ENCODE results near the gene NLRP6. TPM values are rescaled to one million over a fixed set of nuclear protein-coding genes. Genes with fewer than 3 reads are reported as not detected.
"Not testable (repeated sequence)": the region's sequence is repeated elsewhere in the genome, so short reads cannot be mapped to it uniquely, and the experiment has no call there.

NLRP6 gene
- total and polyA plus RNA-seq, 5 donors = 0.02 to 0.24 (median 0.11) TPM; not detected in 2

GRCh38 chr11:304915-305843, 27.0 kb downstream of the NLRP6 start:
- Histone ChIP-seq H3K27ac (ENCODE audit: low read length) (no peak overlapping the region), H3K4me1 (ENCODE audit: control insufficient read depth, insufficient read depth, low read length) (peaks cover 2% of the 10 kb centered on the region), H3K27me3 (ENCODE audit: control insufficient read depth, insufficient read depth) (no peaks in the 10 kb centered on the region), H3K4me3 (ENCODE audit: low read length) (no peak overlapping the region), H3K9me3 (ENCODE audit: control insufficient read depth, low read length) (no peaks in the 10 kb centered on the region)
- intact Hi-C loops (cut with DNase I) = loop anchor here in 3 of 4 donors (5.0 to 10.0 kb wide), 2 partner anchors 50 to 52 kb away; no protein-coding TSS in a partner anchor
- peak; percentile 72 to 90 (median 83) for DNase-seq
- WGBS = 34% methylated on average over 19 of the region's 19 CpGs
- ATAC-seq = no peak

GRCh38 chr11:305844-306211, 27.6 kb downstream of the NLRP6 start:
- no peak for ATAC-seq
- Histone ChIP-seq H3K4me1 (ENCODE audit: control insufficient read depth, insufficient read depth, low read length) (peaks cover 2% of the 10 kb centered on the region), H3K27me3 (ENCODE audit: control insufficient read depth, insufficient read depth) (no peaks in the 10 kb centered on the region), H3K4me3 (ENCODE audit: low read length) (no peak overlapping the region), H3K27ac (ENCODE audit: low read length) (peak overlapping the region; percentile 36), H3K9me3 (ENCODE audit: control insufficient read depth, low read length) (no peaks in the 10 kb centered on the region)
- intact Hi-C loops (cut with DNase I) = loop anchor here in 3 of 4 donors (5.0 to 10.0 kb wide), 2 partner anchors 49 to 51 kb away; no protein-coding TSS in a partner anchor
- 86% methylated on average over 10 of the region's 10 CpGs for WGBS
- peak in 2 of 3 donors; percentile 5 to 24 for DNase-seq

GRCh38 chr11:306645-307371, 28.6 kb downstream of the NLRP6 start:
- peak overlapping the region; percentile 62 for H3K27ac ChIP-seq (ENCODE audit: low read length)
- no peak overlapping the region for H3K4me3 ChIP-seq (ENCODE audit: low read length)

DNA sequence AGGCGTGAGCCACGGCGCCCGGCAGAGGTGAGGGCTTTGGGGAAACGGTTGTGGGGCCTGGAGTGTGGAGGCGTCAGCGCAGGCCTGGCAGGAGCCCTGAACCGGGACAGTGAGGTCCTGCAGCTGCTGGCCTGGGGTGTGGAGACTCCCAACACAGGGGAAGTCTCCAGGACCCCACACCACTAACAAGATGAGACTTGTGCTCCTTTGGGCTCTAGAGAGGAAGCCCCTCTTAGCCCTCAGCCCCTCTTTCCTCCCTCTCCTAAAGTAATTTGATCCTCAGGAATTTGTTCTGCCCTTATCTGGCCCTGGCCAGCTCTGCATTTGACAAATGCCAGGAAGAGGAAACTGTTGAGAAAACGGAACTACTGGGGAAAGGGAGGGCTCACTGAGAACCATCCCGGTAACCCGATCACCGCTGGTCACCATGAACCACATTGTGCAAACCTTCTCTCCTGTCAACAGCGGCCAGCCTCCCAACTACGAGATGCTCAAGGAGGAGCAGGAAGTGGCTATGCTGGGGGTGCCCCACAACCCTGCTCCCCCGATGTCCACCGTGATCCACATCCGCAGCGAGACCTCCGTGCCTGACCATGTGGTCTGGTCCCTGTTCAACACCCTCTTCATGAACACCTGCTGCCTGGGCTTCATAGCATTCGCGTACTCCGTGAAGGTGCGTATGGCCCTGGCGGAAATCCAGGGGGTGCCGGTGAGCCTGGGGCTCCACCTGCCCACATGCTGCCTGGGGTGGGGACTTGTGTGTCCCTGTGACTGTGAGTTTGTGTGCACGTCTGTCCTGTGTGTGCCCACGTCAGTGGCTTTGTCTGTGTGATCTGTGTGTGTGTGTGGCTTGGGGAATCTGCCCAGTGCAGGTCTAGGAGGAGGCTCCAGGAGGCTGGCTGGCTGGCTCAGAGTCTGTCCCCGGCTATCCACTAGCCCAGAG, 29.8 kb downstream of the NLRP6 start, which contains the start of gene IFITM2:
Gene IFITM2 (plus strand): TSS at position 51 of the 943 bp plus-strand sequence. CDS start 377 bp downstream, at position 428.
- WGBS = 3% methylated on average over 28 of the region's 28 CpGs
- H3K27me3 ChIP-seq (ENCODE audit: control insufficient read depth, insufficient read depth); H3K4me1 ChIP-seq (ENCODE audit: control insufficient read depth, insufficient read depth, low read length); H3K9me3 ChIP-seq (ENCODE audit: control insufficient read depth, low read length): not testable (repeated sequence)
- ATAC-seq (peak; percentile 66 to 69), DNase-seq (peak; percentile 81 to 89 (median 88))
- Histone ChIP-seq H3K4me3 (ENCODE audit: low read length) (peak within 1 kb of the TSS; percentile 41), H3K27ac (ENCODE audit: low read length) (peak within 1 kb of the TSS; percentile 87)
- intact Hi-C loops (cut with DNase I) = loop anchor here in 3 of 4 donors (5.0 to 10.0 kb wide), 2 partner anchors 47 to 49 kb away; no protein-coding TSS in a partner anchor

More at GRCh38 chr11:306645-307371, 28.6 kb downstream of the NLRP6 start:
- DNase-seq (peak; percentile 15 to 56 (median 47)), ATAC-seq (no peak)
- Histone ChIP-seq H3K9me3 (ENCODE audit: control insufficient read depth, low read length) (no peaks in the 10 kb centered on the region), H3K4me1 (ENCODE audit: control insufficient read depth, insufficient read depth, low read length) (peaks cover 2% of the 10 kb centered on the region), H3K27me3 (ENCODE audit: control insufficient read depth, insufficient read depth) (no peaks in the 10 kb centered on the region)
- 92% methylated on average over 17 of the region's 17 CpGs for WGBS
- intact Hi-C loops (cut with DNase I) = loop anchor here in 3 of 4 donors (5.0 to 10.0 kb wide), 2 partner anchors 48 to 50 kb away; no protein-coding TSS in a partner anchor

GRCh38 chr11:308740-309665, 30.8 kb downstream of the NLRP6 start:
- intact Hi-C loops (cut with DNase I) = loop anchor here in 3 of 4 donors (5.0 to 10.0 kb wide), 2 partner anchors 46 to 48 kb away; no protein-coding TSS in a partner anchor
- not testable (repeated sequence) for H3K4me1 ChIP-seq (ENCODE audit: control insufficient read depth, insufficient read depth, low read length); H3K27me3 ChIP-seq (ENCODE audit: control insufficient read depth, insufficient read depth); H3K9me3 ChIP-seq (ENCODE audit: control insufficient read depth, low read length)
- 40% methylated on average over 24 of the region's 24 CpGs for WGBS
- peak; percentile 0 to 1 for ATAC-seq
- Histone ChIP-seq H3K4me3 (ENCODE audit: low read length) (peak overlapping the region; percentile 41), H3K27ac (ENCODE audit: low read length) (peak overlapping the region; percentile 28)
- DNase-seq = peak; percentile 13 to 66 (median 49)

DNA sequence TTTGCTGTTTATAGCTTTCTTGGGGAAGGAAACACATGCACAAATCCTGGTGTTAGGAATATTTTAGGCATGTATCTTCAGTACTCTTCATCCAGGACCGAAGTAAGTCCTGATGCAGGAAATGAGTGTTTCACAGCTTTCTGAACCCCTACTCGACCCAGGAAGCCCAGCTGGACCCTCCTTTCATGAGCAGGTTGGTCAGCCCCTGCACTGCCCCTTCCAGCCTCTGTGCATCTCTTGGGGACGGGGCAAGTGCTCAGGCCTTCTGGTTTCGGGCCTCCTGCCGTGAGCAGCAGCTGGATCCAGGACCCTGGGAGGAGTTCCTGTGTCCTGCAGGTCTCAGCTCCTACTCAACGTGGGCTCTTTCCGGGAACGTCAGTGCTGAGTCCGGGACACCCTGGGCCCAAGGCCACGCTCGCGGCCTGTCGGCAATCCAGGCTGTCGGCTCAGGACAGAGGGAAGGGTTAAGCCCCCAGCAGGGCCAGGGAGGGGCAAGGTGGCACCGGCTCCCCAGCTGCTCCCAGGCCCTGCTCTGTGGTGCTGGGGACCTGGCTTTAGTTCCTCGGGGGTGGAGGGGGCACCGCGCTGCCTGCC, 31.9 kb downstream of the NLRP6 start:
- intact Hi-C loops (cut with DNase I) = loop anchor here in 3 of 4 donors (5.0 to 10.0 kb wide), 2 partner anchors 45 to 47 kb away; no protein-coding TSS in a partner anchor
- ATAC-seq (peak; percentile 2 to 7), DNase-seq (peak in 2 of 3 donors; percentile 37 to 46)
- H3K9me3 ChIP-seq (ENCODE audit: control insufficient read depth, low read length); H3K4me1 ChIP-seq (ENCODE audit: control insufficient read depth, insufficient read depth, low read length); H3K27me3 ChIP-seq (ENCODE audit: control insufficient read depth, insufficient read depth): not testable (repeated sequence)
- WGBS = 23% methylated on average over 5 of the region's 18 CpGs
- Histone ChIP-seq H3K4me3 (ENCODE audit: low read length) (peak overlapping the region; percentile 41), H3K27ac (ENCODE audit: low read length) (peak overlapping the region; percentile 11)

GRCh38 chr11:311013-311748, 33.0 kb downstream of the NLRP6 start:
- ATAC-seq = peak; percentile 50 to 64
- H3K9me3 ChIP-seq (ENCODE audit: control insufficient read depth, low read length); intact Hi-C loops (cut with DNase I); H3K4me1 ChIP-seq (ENCODE audit: control insufficient read depth, insufficient read depth, low read length); H3K27me3 ChIP-seq (ENCODE audit: control insufficient read depth, insufficient read depth): not testable (repeated sequence)
- peak overlapping the region; percentile 90 for H3K27ac ChIP-seq (ENCODE audit: low read length)
- peak; percentile 27 to 58 (median 55) for DNase-seq
- under 1% methylated on average over 9 of the region's 71 CpGs for WGBS
- peak overlapping the region; percentile 12 for H3K4me3 ChIP-seq (ENCODE audit: low read length)

DNA sequence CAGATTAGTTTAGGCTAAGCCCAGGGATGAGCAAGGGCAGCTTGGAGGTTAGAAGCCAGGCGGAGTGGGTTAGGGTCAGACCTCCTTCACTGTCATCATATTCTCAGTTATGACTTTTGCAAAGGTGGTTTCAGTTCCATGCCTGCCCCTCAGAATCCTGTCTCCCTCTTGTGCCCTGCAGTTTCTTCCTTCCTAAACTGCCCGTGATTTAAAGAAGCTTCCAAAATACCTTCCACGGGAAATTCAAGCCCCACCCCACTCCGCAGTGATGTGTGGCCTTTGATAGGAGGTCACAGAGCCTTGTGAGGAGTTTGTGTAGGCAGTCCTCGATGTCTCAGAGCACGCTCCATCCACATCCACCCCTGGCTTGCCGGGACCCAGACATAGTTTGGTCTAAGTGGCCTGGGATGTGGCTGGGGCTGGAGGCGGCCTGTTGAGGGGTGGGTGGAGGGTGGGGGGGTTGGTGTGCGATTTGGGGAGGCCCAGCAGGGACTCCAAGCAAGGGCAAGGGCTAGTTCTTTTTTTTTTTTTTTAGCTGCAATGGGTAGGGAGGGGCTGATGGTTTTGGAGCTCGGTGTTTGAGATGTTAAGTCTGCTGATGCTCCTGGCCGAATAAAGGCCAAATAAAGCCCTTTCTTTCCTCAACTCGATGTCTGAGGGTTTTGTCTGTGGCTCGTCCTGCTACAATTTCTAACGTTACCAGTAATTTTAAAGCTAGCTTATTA, 34.0 kb downstream of the NLRP6 start:
- Histone ChIP-seq H3K4me3 (ENCODE audit: low read length) (peak overlapping the region; percentile 12), H3K9me3 (ENCODE audit: control insufficient read depth, low read length) (no peaks in the 10 kb centered on the region), H3K27me3 (ENCODE audit: control insufficient read depth, insufficient read depth) (no peaks in the 10 kb centered on the region), H3K27ac (ENCODE audit: low read length) (peak overlapping the region; percentile 90), H3K4me1 (ENCODE audit: control insufficient read depth, insufficient read depth, low read length) (peaks cover 4% of the 10 kb centered on the region)
- ATAC-seq = peak in 1 of 2 donors; percentile 4
- DNase-seq = peak; percentile 41 to 71 (median 60)
- WGBS = 52% methylated on average over 14 of the region's 14 CpGs
- intact Hi-C loops (cut with DNase I) = no loop called here
